ENCODE measurements around the gene ACAT2.
"Not testable (repeated sequence)": the region's sequence is repeated elsewhere in the genome, so short reads cannot be mapped to it uniquely, and the experiment has no call there.

Gene ACAT2

GRCh38 chr6:159824690-159825089 is 62.8 kb downstream of the ACAT2 start:
- not testable (repeated sequence) for H3K4me1 ChIP-seq (ENCODE audit: insufficient read depth, low read length); H3K36me3 ChIP-seq (ENCODE audit: insufficient read depth, low read length); H3K9ac ChIP-seq (ENCODE audit: low read depth, low read length); H3K9me3 ChIP-seq (ENCODE audit: control insufficient read depth, insufficient read depth, low read length)

GRCh38 chr6:159826004-159826403 is 64.2 kb downstream of the ACAT2 start:
- no peaks in the 10 kb centered on the region for H3K4me1 ChIP-seq (ENCODE audit: insufficient read depth, low read length)
- no peaks in the 10 kb centered on the region for H3K9me3 ChIP-seq (ENCODE audit: control insufficient read depth, insufficient read depth, low read length)

GRCh38 chr6:159826968-159827647 is 65.3 kb downstream of the ACAT2 start:
- Histone ChIP-seq H3K9ac (ENCODE audit: low read depth, low read length) (no peak overlapping the region), H3K4me1 (ENCODE audit: insufficient read depth, low read length) (peaks cover 6% of the 10 kb centered on the region; the same call in 1 of the 2 replicates), H3K36me3 (ENCODE audit: insufficient read depth, low read length) (no peaks in the 10 kb centered on the region), H3K9me3 (ENCODE audit: control insufficient read depth, insufficient read depth, low read length) (no peaks in the 10 kb centered on the region)

More at GRCh38 chr6:159826004-159826403, 64.2 kb downstream of the ACAT2 start:
- H3K36me3 ChIP-seq (ENCODE audit: insufficient read depth, low read length): no peaks in the 10 kb centered on the region
- H3K9ac ChIP-seq (ENCODE audit: low read depth, low read length): no peak overlapping the region

GRCh38 chr6:159828074-159828473 is 66.2 kb downstream of the ACAT2 start:
- Histone ChIP-seq H3K9ac (ENCODE audit: low read depth, low read length) (no peak overlapping the region), H3K9me3 (ENCODE audit: control insufficient read depth, insufficient read depth, low read length) (no peaks in the 10 kb centered on the region), H3K36me3 (ENCODE audit: insufficient read depth, low read length) (no peaks in the 10 kb centered on the region), H3K4me1 (ENCODE audit: insufficient read depth, low read length) (peaks cover 6% of the 10 kb centered on the region; the same call in 1 of the 2 replicates)
